GM12872 (cell line): ENCODE measurements around the gene AFF2.
A peak's percentile ranks its signal among the peaks of the same experiment; 100 is the strongest.

Experiments
- CTCF ChIP-seq: IDR thresholded peaks from 3 replicates; pipeline ENCODE4 v1.5.1; 2011; ENCODE audit warnings: low read depth, mild to moderate bottlenecking, low read length, moderate library complexity; ENCODE audit not compliant: insufficient read depth

The AFF2 gene

DNA sequence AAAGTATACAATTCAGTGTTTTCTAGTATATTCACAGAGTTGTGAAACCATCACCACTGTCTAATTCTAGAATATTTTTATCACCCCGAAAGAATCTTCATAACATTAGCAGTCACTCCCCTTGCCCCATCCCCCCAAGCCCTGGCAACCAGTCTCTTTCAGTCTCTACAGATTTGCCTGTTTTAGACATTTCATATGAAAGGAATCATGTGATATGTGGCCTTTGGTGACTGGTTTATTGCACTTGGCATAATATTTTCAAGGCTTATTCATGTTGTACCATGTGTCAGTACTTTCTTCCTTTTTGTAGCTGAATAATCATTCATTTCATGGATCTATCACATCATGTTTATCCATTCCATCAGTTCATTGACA lies 371.7 kb downstream of the AFF2 start:
- TF ChIP-seq CTCF = no peak

DNA sequence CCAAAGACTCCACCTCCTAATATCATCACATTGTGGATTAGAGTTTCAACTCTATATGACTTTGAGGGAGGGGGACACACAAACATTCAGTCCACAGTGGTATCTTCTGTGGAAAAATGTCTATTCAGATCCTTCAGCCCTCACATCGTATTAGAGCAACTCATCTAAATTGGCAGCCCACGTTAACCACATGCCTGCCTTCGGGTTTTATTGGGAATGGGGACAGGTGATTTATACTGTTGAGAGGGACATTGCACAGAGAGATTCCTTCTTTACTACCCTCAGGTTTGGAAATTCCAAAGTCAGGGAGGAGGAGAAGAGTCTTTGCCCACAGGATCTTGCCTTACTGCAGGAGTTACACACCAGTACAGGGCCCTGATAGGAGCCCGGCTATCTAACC lies 372.5 kb downstream of the AFF2 start:
- no peak for TF ChIP-seq CTCF

DNA sequence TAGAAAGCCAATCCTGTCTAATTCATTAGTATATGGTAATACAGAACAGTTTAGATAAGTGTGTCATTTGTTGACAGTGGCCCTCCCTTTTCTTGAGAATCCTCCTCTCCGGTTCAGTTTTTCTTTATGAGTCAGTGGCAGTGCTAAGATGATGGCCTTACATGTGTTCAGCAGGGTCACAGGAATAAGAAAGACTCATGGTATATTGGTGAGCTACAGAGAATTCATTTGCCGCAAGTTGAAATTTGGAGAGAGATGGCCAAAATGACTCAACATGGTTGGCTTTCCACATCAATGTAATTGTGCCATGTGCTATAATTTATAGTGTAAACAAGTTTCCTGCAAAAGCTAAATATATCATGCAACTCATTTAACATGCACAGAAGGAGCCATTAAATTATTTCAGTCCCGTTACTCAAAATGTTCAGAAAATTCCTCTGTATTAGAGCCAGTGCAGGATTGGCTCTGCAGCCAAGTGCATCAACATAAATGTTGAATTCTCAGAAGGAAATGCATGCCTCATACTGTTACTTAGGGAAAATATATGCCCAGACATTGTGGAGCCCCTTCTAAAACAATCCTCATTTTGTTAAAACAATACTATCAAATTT lies 374.3 kb downstream of the AFF2 start:
- TF ChIP-seq CTCF = no peak

GRCh38 chrX:148878371-148878770 lies 378.0 kb downstream of the AFF2 start:
- TF ChIP-seq CTCF = no peak

DNA sequence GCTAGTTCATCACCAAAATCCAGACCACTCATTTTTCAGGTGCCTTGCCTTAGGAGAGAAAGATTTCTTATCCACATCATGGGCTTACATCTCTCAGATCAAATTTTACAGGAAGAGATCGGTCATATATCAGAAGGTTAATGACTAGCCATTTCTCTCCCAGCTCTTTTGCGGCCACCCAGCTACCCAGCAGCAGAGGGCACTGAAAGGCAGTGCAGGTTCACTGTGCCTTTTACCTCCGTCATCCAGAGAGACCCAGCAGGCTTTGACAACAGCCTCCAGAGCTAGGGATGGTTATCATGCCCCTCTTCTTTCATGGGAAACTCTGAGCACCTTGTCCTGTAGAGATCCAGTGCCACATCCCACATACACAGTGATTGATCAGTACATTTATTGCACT lies 384.8 kb downstream of the AFF2 start:
- peak; percentile 24; the same call in 1 of the 3 replicates for TF ChIP-seq CTCF

DNA sequence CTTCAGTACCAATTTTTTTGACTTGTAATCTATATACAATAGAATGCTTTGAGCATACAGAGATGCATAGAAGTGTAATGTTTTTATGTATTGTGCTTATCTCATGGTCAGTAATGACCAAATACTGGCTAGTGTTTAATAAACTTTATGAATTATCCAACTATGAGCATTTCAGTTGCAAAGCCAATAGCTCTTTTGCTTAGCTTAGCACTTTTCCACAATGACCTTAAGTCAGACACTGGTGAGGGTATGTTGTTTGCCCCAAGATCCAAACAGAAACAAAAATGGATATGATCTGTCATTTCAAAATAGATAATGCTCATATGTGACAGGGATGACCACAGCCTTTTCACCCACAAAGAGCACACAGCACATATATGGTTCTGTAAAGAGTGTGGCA lies 393.0 kb downstream of the AFF2 start:
- TF ChIP-seq CTCF = no peak

- TF ChIP-seq CTCF = no peak
Observed at GRCh38 chrX:148902581-148902980, 402.2 kb downstream of the AFF2 start.
